ENCODE measurements around the gene LONP1. TPM values are rescaled to one million over a fixed set of nuclear protein-coding genes. Genes with fewer than 3 reads are reported as not detected.

The LONP1 gene
- total RNA-seq, 2 experiments from 2014 or later, result 324 to 342 TPM

- intact Hi-C loops (cut with micrococcal nuclease), result no loop called here
- ATAC-seq (no peak), DNase-seq (no peak)
- TF ChIP-seq CTCF (IDR thresholded peaks at IDR 0.05), result no peak
- POLR2A ChIA-PET, result interaction anchor here (0.6 to 18.8 kb wide), 4 partner anchors 9 to 95 kb away, joined by 3 to 516 read pairs (median 10); partner anchors contain the start of genes HSD11B1L and RPL36
- H3K4me3 Mint-ChIP-seq, result no peak overlapping the region
- CTCF ChIA-PET, result interaction anchor here (2.0 to 2.6 kb wide), 2 partner anchors 24 to 26 kb away, joined by 6 to 12 read pairs; no protein-coding TSS in a partner anchor
- peaks cover 50% of the 10 kb centered on the region for H3K36me3 Mint-ChIP-seq (ENCODE audit: low read depth)
- peaks cover 21% of the 10 kb centered on the region for H3K4me1 Mint-ChIP-seq (ENCODE audit: low read depth)
- H3K27me3 Mint-ChIP-seq, result no peaks in the 10 kb centered on the region
- no peak overlapping the region for H3K27ac Mint-ChIP-seq
- no peaks in the 10 kb centered on the region for H3K9me3 Mint-ChIP-seq
These were observed 6.7 kb downstream of the LONP1 start for GRCh38 chr19:5713228-5713627.

- H3K27me3 Mint-ChIP-seq, result no peaks in the 10 kb centered on the region
- DNase-seq (no peak), ATAC-seq (no peak)
- intact Hi-C loops (cut with micrococcal nuclease), result no loop called here
- TF ChIP-seq CTCF (IDR thresholded peaks at IDR 0.05), result no peak
- H3K4me3 Mint-ChIP-seq, result no peak overlapping the region
- no peaks in the 10 kb centered on the region for H3K9me3 Mint-ChIP-seq
- no peak overlapping the region for H3K27ac Mint-ChIP-seq
- H3K4me1 Mint-ChIP-seq (ENCODE audit: low read depth), result peaks cover 9% of the 10 kb centered on the region
- POLR2A ChIA-PET, result interaction anchor here (0.8 to 18.8 kb wide), 6 partner anchors 8 to 88 kb away, joined by 3 to 516 read pairs (median 4); partner anchors contain the start of genes CATSPERD, HSD11B1L, LONP1 and RPL36
- peaks cover 48% of the 10 kb centered on the region for H3K36me3 Mint-ChIP-seq (ENCODE audit: low read depth)
- CTCF ChIA-PET, result interaction anchor here (1.5 to 1.9 kb wide), 2 partner anchors 9 to 12 kb away, joined by 4 to 6 read pairs; partner anchors contain the start of genes CATSPERD and LONP1
These were observed 8.2 kb downstream of the LONP1 start for GRCh38 chr19:5711713-5712161.

- H3K4me3 Mint-ChIP-seq, result no peak overlapping the region
- intact Hi-C loops (cut with micrococcal nuclease), result no loop called here
- POLR2A ChIA-PET, result interaction anchor here (1.0 to 18.8 kb wide), 3 partner anchors 9 to 72 kb away, joined by 3 to 516 read pairs (median 6); partner anchors contain the start of genes CATSPERD, HSD11B1L, LONP1 and RPL36
- H3K27ac Mint-ChIP-seq, result no peak overlapping the region
- no peak for TF ChIP-seq CTCF (IDR thresholded peaks at IDR 0.05)
- no peaks in the 10 kb centered on the region for H3K9me3 Mint-ChIP-seq
- no peak for DNase-seq
- H3K4me1 Mint-ChIP-seq (ENCODE audit: low read depth), result peaks cover 6% of the 10 kb centered on the region
- peaks cover 51% of the 10 kb centered on the region for H3K36me3 Mint-ChIP-seq (ENCODE audit: low read depth)
- ATAC-seq, result no peak
- no peaks in the 10 kb centered on the region for H3K27me3 Mint-ChIP-seq
- CTCF ChIA-PET, result interaction anchor here (1.9 kb wide), 1 partner anchor 11 kb away, joined by 6 read pairs; no protein-coding TSS in a partner anchor
These were observed 8.9 kb downstream of the LONP1 start for GRCh38 chr19:5711025-5711424.

- ChIA-PET CTCF (interaction anchor here (1.2 kb wide), 1 partner anchor 18 kb away, joined by 3 read pairs; the partner anchor contains the start of gene RPL36), POLR2A (interaction anchor here (1.1 to 18.8 kb wide), 3 partner anchors 10 to 28 kb away, joined by 4 to 516 read pairs (median 82); partner anchors contain the start of genes CATSPERD, HSD11B1L, LONP1 and RPL36)
- Mint-ChIP-seq H3K9me3 (no peaks in the 10 kb centered on the region), H3K4me1 (ENCODE audit: low read depth) (no peaks in the 10 kb centered on the region), H3K4me3 (no peak overlapping the region), H3K36me3 (ENCODE audit: low read depth) (peaks cover 54% of the 10 kb centered on the region), H3K27ac (no peak overlapping the region), H3K27me3 (no peaks in the 10 kb centered on the region)
- no peak for DNase-seq
- no peak for TF ChIP-seq CTCF (IDR thresholded peaks at IDR 0.05)
- intact Hi-C loops (cut with micrococcal nuclease), result no loop called here
- peak; percentile 19 for ATAC-seq
These were observed 12.1 kb downstream of the LONP1 start for GRCh38 chr19:5707576-5708575.

Measured in activated CD8-positive, alpha-beta T cell treated with anti-CD3 and anti-CD28 coated beads for 36 hours (primary cell).